Liver (tissue), 9 donors: ENCODE measurements around the gene DOCK1. TPM values are rescaled to one million over a fixed set of nuclear protein-coding genes. Genes with fewer than 3 reads are reported as not detected.

Source experiments
- DNase-seq: peaks from one replicate; pipeline ENCODE4 v3.0.0-alpha.2; 2017; ENCODE audit warnings: low spot score
- H3K27ac ChIP-seq, 2 donors: one replicate each; pipeline ENCODE4 v1.7.0; 2013; ENCODE audit warnings: inconsistent platforms in 2 of 2, low read length in 2 of 2, control low read depth in 1 of 2, low read depth in 1 of 2, mild to moderate bottlenecking in 1 of 2
- H3K27me3 ChIP-seq, 4 donors: one replicate each; pipeline versions ENCODE4 v1.6.1 to v1.7.0; 2013; ENCODE audit warnings: low read length in 3 of 4, inconsistent platforms in 1 of 4, mild to moderate bottlenecking in 1 of 4, moderate library complexity in 1 of 4; ENCODE audit not compliant: control insufficient read depth in 4 of 4, insufficient read depth in 4 of 4
- H3K36me3 ChIP-seq, 4 donors: one replicate each; pipeline versions ENCODE4 v1.6.1 to v1.7.0; 2013; ENCODE audit warnings: low read length in 3 of 4, mild to moderate bottlenecking in 3 of 4, low read depth in 1 of 4, moderate library complexity in 1 of 4; ENCODE audit not compliant: control insufficient read depth in 4 of 4, insufficient read depth in 3 of 4
- H3K4me1 ChIP-seq, 4 donors: one replicate each; pipeline versions ENCODE4 v1.6.1 to v1.7.0; 2013; ENCODE audit warnings: low read length in 3 of 4, mild to moderate bottlenecking in 3 of 4, moderate library complexity in 1 of 4; ENCODE audit not compliant: control insufficient read depth in 4 of 4, insufficient read depth in 4 of 4
- H3K4me3 ChIP-seq, 3 donors: one replicate each; pipeline versions ENCODE4 v1.6.1 to v1.7.0; 2013; ENCODE audit warnings: low read length in 3 of 3, control low read depth in 1 of 3, low read depth in 1 of 3, mild to moderate bottlenecking in 1 of 3
- H3K9ac ChIP-seq, 2 donors: one replicate each; pipeline ENCODE4 v1.7.0; 2013; ENCODE audit warnings: low read length in 2 of 2, mild to moderate bottlenecking in 2 of 2, moderate library complexity in 2 of 2, control low read depth in 1 of 2, low read depth in 1 of 2
- H3K9me3 ChIP-seq, 4 donors: one replicate each; pipeline versions ENCODE4 v1.6.1 to v1.7.0; 2013; ENCODE audit warnings: low read length in 3 of 4; ENCODE audit not compliant: control insufficient read depth in 4 of 4
- ATF3 ChIP-seq: IDR thresholded peaks from 2 replicates; pipeline ENCODE4 v1.6.1; 2016; ENCODE audit warnings: antibody characterized with exemption
- CTCF ChIP-seq: fragments of 150-350 bp; IDR thresholded peaks from 2 replicates; pipeline ENCODE4 v1.5.1; 2017; ENCODE audit warnings: improper control_type of control experiment, low read depth, low read length; ENCODE audit not compliant: missing input control
- EGR1 ChIP-seq, 2 donors: IDR thresholded peaks; 2 replicates each; pipeline ENCODE4 v1.6.1; 2016 to 2018; ENCODE audit warnings: antibody characterized with exemption in 2 of 2, low read depth in 2 of 2
- FOXA1 ChIP-seq: IDR thresholded peaks from 2 replicates; pipeline ENCODE4 v1.6.1; 2016; ENCODE audit warnings: antibody characterized with exemption
- FOXA2 ChIP-seq: IDR thresholded peaks from 2 replicates; pipeline ENCODE4 v1.6.1; 2016; ENCODE audit warnings: antibody characterized with exemption
- GABPA ChIP-seq, 2 donors: IDR thresholded peaks in 1 of 2; conservative IDR thresholded peaks in 1 of 2; 2 replicates each; pipeline ENCODE4 v1.6.1; 2016; ENCODE audit warnings: antibody characterized with exemption in 2 of 2, mild to moderate bottlenecking in 1 of 2, moderate library complexity in 1 of 2
- HNF4A ChIP-seq, 2 donors: conservative IDR thresholded peaks; 2 replicates each; pipeline ENCODE4 v1.6.1; 2016; ENCODE audit warnings: antibody characterized with exemption in 2 of 2, mild to moderate bottlenecking in 2 of 2
- HNF4G ChIP-seq: IDR thresholded peaks from 2 replicates; pipeline ENCODE4 v1.6.1; 2016; ENCODE audit warnings: antibody characterized with exemption
- JUND ChIP-seq, 2 donors: IDR thresholded peaks; 2 replicates each; pipeline ENCODE4 v1.6.1; 2016; ENCODE audit warnings: antibody characterized with exemption in 2 of 2
- MAX ChIP-seq: IDR thresholded peaks from 2 replicates; pipeline ENCODE4 v1.6.1; 2016; ENCODE audit warnings: antibody characterized with exemption
- NR2F2 ChIP-seq: IDR thresholded peaks from 2 replicates; pipeline ENCODE4 v1.6.1; 2016; ENCODE audit warnings: antibody characterized with exemption
- RAD21 ChIP-seq, 2 donors: IDR thresholded peaks; 2 replicates each; pipeline ENCODE4 v1.6.1; 2016; ENCODE audit warnings: antibody characterized with exemption in 2 of 2, mild to moderate bottlenecking in 2 of 2
- REST ChIP-seq: IDR thresholded peaks from 2 replicates; pipeline ENCODE4 v1.6.1; 2016; ENCODE audit warnings: antibody characterized with exemption, mild to moderate bottlenecking
- RXRA ChIP-seq, 2 donors: IDR thresholded peaks; 2 replicates each; pipeline ENCODE4 v1.6.1; 2017 to 2018; ENCODE audit warnings: antibody characterized with exemption in 2 of 2, mild to moderate bottlenecking in 1 of 2
- SP1 ChIP-seq: IDR thresholded peaks from 2 replicates; pipeline ENCODE4 v1.6.1; 2018; ENCODE audit warnings: antibody characterized with exemption, mild to moderate bottlenecking
- TAF1 ChIP-seq: conservative IDR thresholded peaks from 2 replicates; pipeline ENCODE4 v1.6.1; 2016; ENCODE audit warnings: antibody characterized with exemption, mild to moderate bottlenecking
- YY1 ChIP-seq: IDR thresholded peaks from 2 replicates; pipeline ENCODE4 v1.6.1; 2016; ENCODE audit warnings: antibody characterized with exemption, mild to moderate bottlenecking
- ZBTB33 ChIP-seq: IDR thresholded peaks from 2 replicates; pipeline ENCODE4 v1.6.1; 2016; ENCODE audit warnings: antibody characterized with exemption
- WGBS: extraction: QIAGEN DNeasy Blood & Tissue Kit; methylation state at CpG from one replicate; pipeline ENCODE4 v1.1.7; 2013; 5-methylcytosine and 5-hydroxymethylcytosine counted together
- polyA plus RNA-seq, 2 donors: library from polyadenylated mRNA; stranded (reverse) in 1 of 2; unstranded in 1 of 2; fragments of 200-250 nt in 1 of 2; fragments of >200 nt in 1 of 2; fragmentation: Nextera tagmentation in 1 of 2; extraction: Ambion mirVana in 1 of 2; gene quantifications; one replicate each; pipeline versions ENCODE4 v1.2.1 to v1.2.3, GENCODE V29; 2013 to 2015
- total RNA-seq, 2 donors: library from RNA; depleted of rRNA; stranded (reverse); fragments of >200 nt; gene quantifications; one replicate each; pipeline ENCODE4 v1.2.3, GENCODE V29; 2014
- donor health status: healthy.
- donor health status: healthy.
- donor health status: healthy.
- donor health status: healthy.
- donor health status: healthy.

DOCK1 gene
- total and polyA plus RNA-seq, 4 donors = 3.8 to 28.8 (median 9.1) TPM

- TF ChIP-seq FOXA1 = no peak
- no peak for TF ChIP-seq EGR1 (IDR thresholded peaks at IDR 0.05; ENCODE audit: low read depth in 2 of 2)
- TF ChIP-seq NR2F2 = no peak
- no peak for TF ChIP-seq RAD21 (IDR thresholded peaks at IDR 0.05)
- H3K9me3 ChIP-seq = no peaks in the 10 kb centered on the region
- no peak overlapping the region for H3K27ac ChIP-seq
- H3K36me3 ChIP-seq = peaks cover 2 to 32% (median 17%) of the 10 kb centered on the region in 4 donors
- no peak overlapping the region for H3K4me3 ChIP-seq
- no peaks in the 10 kb centered on the region for H3K27me3 ChIP-seq
- DNase-seq = no peak
- no peak overlapping the region for H3K9ac ChIP-seq
- 97% methylated on average over 8 of the region's 8 CpGs for WGBS
- H3K4me1 ChIP-seq = no peaks in the 10 kb centered on the region
These were observed 92.8 kb downstream of the DOCK1 start for GRCh38 chr10:126997801-126998590.

- no peak overlapping the region for H3K9ac ChIP-seq
- 88% methylated on average over 12 of the region's 12 CpGs for WGBS
- no peaks in the 10 kb centered on the region for H3K4me1 ChIP-seq
- DNase-seq = no peak
- no peak overlapping the region for H3K27ac ChIP-seq
- H3K4me3 ChIP-seq = no peak overlapping the region
- peaks cover 4 to 30% (median 15%) of the 10 kb centered on the region in 4 donors for H3K36me3 ChIP-seq
- H3K9me3 ChIP-seq = no peaks in the 10 kb centered on the region
- TF ChIP-seq ZBTB33 (no peak), TAF1 (no peak), MAX (no peak), EGR1 (IDR thresholded peaks at IDR 0.05; ENCODE audit: low read depth in 2 of 2) (no peak), JUND (IDR thresholded peaks at IDR 0.05) (no peak), FOXA2 (no peak), HNF4G (no peak), SP1 (no peak), CTCF (no peak), RXRA (IDR thresholded peaks at IDR 0.05) (no peak), RAD21 (IDR thresholded peaks at IDR 0.05) (no peak), GABPA (IDR thresholded peaks at IDR 0.05 in 1 of 2, conservative IDR thresholded peaks at IDR 0.05 in 1 of 2) (no peak), HNF4A (conservative IDR thresholded peaks at IDR 0.05) (no peak), YY1 (no peak), NR2F2 (no peak), FOXA1 (no peak), ATF3 (no peak), REST (no peak)
- H3K27me3 ChIP-seq = no peaks in the 10 kb centered on the region
These were observed 95.4 kb downstream of the DOCK1 start for GRCh38 chr10:127000598-127000997.
